Thymus (tissue), 11 donors: ENCODE results near the gene GSTT2. TPM values are rescaled to one million over a fixed set of nuclear protein-coding genes. Genes with fewer than 3 reads are reported as not detected.

Experiments
- DNase-seq, 9 donors: peaks; one replicate each; pipeline ENCODE4 v3.0.0-alpha.2; 2013; ENCODE audit warnings: low spot score in 9 of 9, low read depth in 6 of 9, missing footprints in 1 of 9
- H3K27ac ChIP-seq, 2 donors: one replicate each; pipeline ENCODE4 v1.5.1; 2013; ENCODE audit warnings: control low read depth in 1 of 2, low read depth in 1 of 2, low read length in 1 of 2, mild to moderate bottlenecking in 1 of 2, moderate library complexity in 1 of 2
- H3K27me3 ChIP-seq, 2 donors: one replicate each; pipeline ENCODE4 v1.5.1; 2013; ENCODE audit warnings: low read length in 1 of 2; ENCODE audit not compliant: control insufficient read depth in 2 of 2, insufficient read depth in 1 of 2
- H3K36me3 ChIP-seq, 2 donors: one replicate each; pipeline ENCODE4 v1.5.1; 2013; ENCODE audit warnings: low read length in 1 of 2, mild to moderate bottlenecking in 1 of 2, moderate library complexity in 1 of 2; ENCODE audit not compliant: control insufficient read depth in 2 of 2, insufficient read depth in 2 of 2
- H3K4me1 ChIP-seq, 2 donors: one replicate each; pipeline ENCODE4 v1.5.1; 2013; ENCODE audit warnings: low read length in 2 of 2; ENCODE audit not compliant: control insufficient read depth in 2 of 2, insufficient read depth in 2 of 2
- H3K4me3 ChIP-seq, 2 donors: one replicate each; pipeline ENCODE4 v1.5.1; 2013; ENCODE audit warnings: low read length in 2 of 2, control low read depth in 1 of 2, mild to moderate bottlenecking in 1 of 2
- H3K9me3 ChIP-seq, 2 donors: one replicate each; pipeline ENCODE4 v1.5.1; 2013; ENCODE audit warnings: low read length in 1 of 2, mild to moderate bottlenecking in 1 of 2; ENCODE audit not compliant: control insufficient read depth in 2 of 2, insufficient read depth in 1 of 2
- WGBS: extraction: QIAGEN DNeasy Blood & Tissue Kit; methylation state at CpG from one replicate; pipeline ENCODE4 v1.1.7; 2013; 5-methylcytosine and 5-hydroxymethylcytosine counted together
- polyA plus RNA-seq: library from polyadenylated mRNA; stranded (reverse); fragments of 200-250 nt; gene quantifications from one replicate; pipeline ENCODE4 v1.2.3, GENCODE V29; 2013
- total RNA-seq: library from RNA; stranded (reverse); fragments of 120-200 nt; gene quantifications from one replicate; pipeline ENCODE4 v1.2.4, GENCODE V29; 2013
- donor health status: healthy.

Gene GSTT2
- total and polyA plus RNA-seq, 2 donors: 3.3 TPM; not detected in 1

- Histone ChIP-seq H3K9me3 (no peaks in the 10 kb centered on the region), H3K4me3 (no peak overlapping the region), H3K27me3 (no peaks in the 10 kb centered on the region), H3K36me3 (peaks cover 7 to 10% of the 10 kb centered on the region in 2 donors), H3K27ac (no peak overlapping the region), H3K4me1 (no peaks in the 10 kb centered on the region)
- DNase-seq: no peak
- 78% methylated on average over 2 of the region's 2 CpGs for WGBS
These were observed 48.1 kb downstream of the GSTT2 start for GRCh38 chr22:24027991-24028390.

GRCh38 chr22:24028533-24028932, 48.6 kb downstream of the GSTT2 start:
- no peaks in the 10 kb centered on the region for H3K9me3 ChIP-seq
- H3K4me1 ChIP-seq: no peaks in the 10 kb centered on the region
- no peak for DNase-seq
- H3K27me3 ChIP-seq: no peaks in the 10 kb centered on the region
- H3K4me3 ChIP-seq: no peak overlapping the region
- H3K27ac ChIP-seq: no peak overlapping the region
- WGBS: 19% methylated on average over 2 of the region's 2 CpGs
- H3K36me3 ChIP-seq: peaks cover 7 to 10% of the 10 kb centered on the region in 2 donors

DNA sequence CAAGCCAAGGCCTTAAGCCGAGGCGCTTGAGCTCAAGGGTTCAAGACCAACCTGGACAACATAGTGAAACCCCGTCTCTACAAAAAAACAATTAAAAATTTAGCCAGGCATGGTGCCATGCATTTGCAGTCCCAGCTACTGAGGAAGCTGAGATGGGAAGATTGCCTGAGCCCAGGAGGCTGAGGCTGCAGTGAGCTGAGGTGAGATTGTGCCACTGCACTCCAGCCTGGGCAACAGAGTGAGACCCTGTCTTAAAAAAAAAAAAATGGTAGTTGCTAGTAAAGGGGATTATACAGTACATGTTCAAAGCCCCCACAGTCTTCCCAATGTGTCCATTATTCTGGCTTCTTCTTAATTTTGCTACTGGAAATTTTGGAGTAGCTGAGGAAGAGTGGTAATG, 49.4 kb downstream of the GSTT2 start:
- 78% methylated on average over 3 of the region's 3 CpGs for WGBS

DNA sequence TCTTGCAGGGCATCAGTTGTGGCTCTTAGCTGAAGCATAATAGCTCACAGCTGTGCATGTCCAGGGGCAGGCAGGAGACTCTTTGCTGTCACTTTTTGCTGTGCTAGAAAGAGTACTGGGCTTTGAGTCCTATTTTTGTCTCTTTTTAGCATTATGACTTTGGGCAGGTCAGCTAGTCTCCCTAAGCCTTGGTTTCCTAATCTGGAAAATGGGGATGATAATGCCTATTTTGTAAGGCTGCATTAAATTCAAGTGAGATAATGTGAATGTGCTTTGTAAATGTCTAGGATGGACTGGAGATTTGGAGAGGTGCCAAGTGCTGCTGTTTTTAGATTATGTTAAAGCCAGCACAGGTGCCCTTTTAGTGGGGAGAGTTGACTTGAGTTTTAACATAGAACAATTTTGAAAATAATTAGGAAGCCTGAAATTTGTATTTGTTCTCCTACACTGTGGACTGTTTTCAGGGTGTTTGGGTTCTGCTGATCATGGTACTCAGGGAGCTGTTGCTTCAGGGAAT, 50.3 kb downstream of the GSTT2 start:
- peaks cover 7 to 8% of the 10 kb centered on the region in 2 donors for H3K36me3 ChIP-seq
- no peaks in the 10 kb centered on the region for H3K9me3 ChIP-seq
- no peaks in the 10 kb centered on the region for H3K27me3 ChIP-seq
- no peak for DNase-seq
- H3K4me3 ChIP-seq: no peak overlapping the region
- no peak overlapping the region for H3K27ac ChIP-seq
- no peaks in the 10 kb centered on the region for H3K4me1 ChIP-seq

More for the DNA sequence above, 49.4 kb downstream of the GSTT2 start:
- H3K27ac ChIP-seq: no peak overlapping the region
- H3K9me3 ChIP-seq: no peaks in the 10 kb centered on the region
- no peak for DNase-seq
- no peak overlapping the region for H3K4me3 ChIP-seq
- peaks cover 7 to 10% of the 10 kb centered on the region in 2 donors for H3K36me3 ChIP-seq
- no peaks in the 10 kb centered on the region for H3K27me3 ChIP-seq
- H3K4me1 ChIP-seq: no peaks in the 10 kb centered on the region

Other genes with a start within 250 kb of the GSTT2 start
- 1.4 TPM for gene ZNF70, start 229.0 kb upstream of the GSTT2 start, total RNA-seq
- gene ZNF70, start 229.0 kb upstream of the GSTT2 start, polyA plus RNA-seq: 1.7 TPM
- 1.3 TPM for gene VPREB3, start 225.7 kb upstream of the GSTT2 start, total RNA-seq
- 11.4 TPM for gene VPREB3, start 225.7 kb upstream of the GSTT2 start, polyA plus RNA-seq
- gene C22orf15, start 217.1 kb upstream of the GSTT2 start, total RNA-seq: 3.3 TPM
- 1.3 TPM for gene C22orf15, start 217.1 kb upstream of the GSTT2 start, polyA plus RNA-seq
- gene CHCHD10, start 212.2 kb upstream of the GSTT2 start, total RNA-seq: 20.0 TPM
- gene CHCHD10, start 212.2 kb upstream of the GSTT2 start, polyA plus RNA-seq: 64.0 TPM
- gene MMP11, start 207.3 kb upstream of the GSTT2 start, total RNA-seq: 3.9 TPM
- 3.8 TPM for gene MMP11, start 207.3 kb upstream of the GSTT2 start, polyA plus RNA-seq
- 72.0 TPM for gene SMARCB1, start 193.2 kb upstream of the GSTT2 start, total RNA-seq
- gene SMARCB1, start 193.2 kb upstream of the GSTT2 start, polyA plus RNA-seq: 35.3 TPM
- 2.9 TPM for gene DERL3, start 141.1 kb upstream of the GSTT2 start, total RNA-seq
- gene DERL3, start 141.1 kb upstream of the GSTT2 start, polyA plus RNA-seq: 2.5 TPM
- 4.3 TPM for gene SLC2A11, start 122.3 kb upstream of the GSTT2 start, total RNA-seq
- gene SLC2A11, start 122.3 kb upstream of the GSTT2 start, polyA plus RNA-seq: 8.8 TPM
- 400 TPM for gene MIF, start 85.8 kb upstream of the GSTT2 start, total RNA-seq
- 363 TPM for gene MIF, start 85.8 kb upstream of the GSTT2 start, polyA plus RNA-seq
- gene GSTT2B, start 18.9 kb upstream of the GSTT2 start, total RNA-seq: 1.1 TPM
- 12.8 TPM for gene GSTT2B, start 18.9 kb upstream of the GSTT2 start, polyA plus RNA-seq
- gene DDTL, start 13.2 kb upstream of the GSTT2 start, total RNA-seq: 1.3 TPM
- 3.1 TPM for gene DDTL, start 13.2 kb upstream of the GSTT2 start, polyA plus RNA-seq
- gene DDT, start 5.7 kb upstream of the GSTT2 start, total RNA-seq: 95.7 TPM
- gene DDT, start 5.7 kb upstream of the GSTT2 start, polyA plus RNA-seq: 111 TPM
- gene GSTT4, start 25.3 kb downstream of the GSTT2 start, total RNA-seq: not detected
- gene GSTT4, start 25.3 kb downstream of the GSTT2 start, polyA plus RNA-seq: not detected
- gene CABIN1, start 31.2 kb downstream of the GSTT2 start, total RNA-seq: 34.3 TPM
- gene CABIN1, start 31.2 kb downstream of the GSTT2 start, polyA plus RNA-seq: 59.7 TPM
- gene SUSD2, start 201.4 kb downstream of the GSTT2 start, total RNA-seq: 0.33 TPM
- gene SUSD2, start 201.4 kb downstream of the GSTT2 start, polyA plus RNA-seq: 4.1 TPM